ENCODE results near the gene AKAP7.

GRCh38 chr6:131103901-131104300 is 31.4 kb upstream of the AKAP7 start:
- TF ChIP-seq POLR2A (IDR thresholded peaks at IDR 0.05; ENCODE audit: low read depth, low read length) (no peak), POLR2AphosphoS5 (IDR thresholded peaks at IDR 0.05; ENCODE audit: low read depth, low read length) (no peak)
